Measurements from ENCODE around the gene AFF1.

Gene AFF1

GRCh38 chr4:86971355-86971683 lies 36.5 kb downstream of the AFF1 start:
- no peak overlapping the region for H3K4me3 ChIP-seq (ENCODE audit: low read depth, low read length)
- no peak for DNase-seq (ENCODE audit: low read depth)
- no peak for TF ChIP-seq CTCF (conservative IDR thresholded peaks at IDR 0.05; ENCODE audit: low read depth, low read length)

GRCh38 chr4:86972997-86973396 lies 38.2 kb downstream of the AFF1 start:
- TF ChIP-seq CTCF (conservative IDR thresholded peaks at IDR 0.05; ENCODE audit: low read depth, low read length): no peak
- DNase-seq (ENCODE audit: low read depth): peak; percentile 31
- no peak overlapping the region for H3K4me3 ChIP-seq (ENCODE audit: low read depth, low read length)

GRCh38 chr4:86973668-86974067 lies 38.9 kb downstream of the AFF1 start:
- TF ChIP-seq CTCF (conservative IDR thresholded peaks at IDR 0.05; ENCODE audit: low read depth, low read length): no peak
- no peak for DNase-seq (ENCODE audit: low read depth)
- H3K4me3 ChIP-seq (ENCODE audit: low read depth, low read length): no peak overlapping the region

- peak; percentile 34 for DNase-seq (ENCODE audit: low read depth)
- TF ChIP-seq CTCF (conservative IDR thresholded peaks at IDR 0.05; ENCODE audit: low read depth, low read length): no peak
- H3K4me3 ChIP-seq (ENCODE audit: low read depth, low read length): no peak overlapping the region
Measured at GRCh38 chr4:86974551-86974994, 39.8 kb downstream of the AFF1 start.

GRCh38 chr4:86975927-86976326 lies 41.1 kb downstream of the AFF1 start:
- DNase-seq (ENCODE audit: low read depth): no peak
- no peak for TF ChIP-seq CTCF (conservative IDR thresholded peaks at IDR 0.05; ENCODE audit: low read depth, low read length)
- H3K4me3 ChIP-seq (ENCODE audit: low read depth, low read length): no peak overlapping the region

GRCh38 chr4:86976801-86977485 lies 42.1 kb downstream of the AFF1 start:
- no peak overlapping the region for H3K4me3 ChIP-seq (ENCODE audit: low read depth, low read length)
- no peak for DNase-seq (ENCODE audit: low read depth)
- no peak for TF ChIP-seq CTCF (conservative IDR thresholded peaks at IDR 0.05; ENCODE audit: low read depth, low read length)

GRCh38 chr4:86977621-86978184 lies 42.9 kb downstream of the AFF1 start:
- no peak overlapping the region for H3K4me3 ChIP-seq (ENCODE audit: low read depth, low read length)
- TF ChIP-seq CTCF (conservative IDR thresholded peaks at IDR 0.05; ENCODE audit: low read depth, low read length): no peak
- DNase-seq (ENCODE audit: low read depth): peak; percentile 80
